Renal pelvis (tissue), 4 donors: ENCODE measurements around the gene PPP1R36. TPM values are rescaled to one million over a fixed set of nuclear protein-coding genes. Genes with fewer than 3 reads are reported as not detected.
"Not testable (repeated sequence)": the region's sequence is repeated elsewhere in the genome, so short reads cannot be mapped to it uniquely, and the experiment has no call there.

Source experiments
- DNase-seq: peaks from one replicate; pipeline ENCODE4 v3.0.0-alpha.2; 2013
- polyA plus RNA-seq, 3 donors: library from polyadenylated mRNA; unstranded; fragments of 120-200 nt; gene quantifications; one replicate each; pipeline ENCODE4 v1.2.1, GENCODE V29; 2013; ENCODE audit not compliant: insufficient read length in 3 of 3

Gene PPP1R36
- polyA plus RNA-seq, 3 donors: 0.78 to 1.6 (median 1.1) TPM

DNA sequence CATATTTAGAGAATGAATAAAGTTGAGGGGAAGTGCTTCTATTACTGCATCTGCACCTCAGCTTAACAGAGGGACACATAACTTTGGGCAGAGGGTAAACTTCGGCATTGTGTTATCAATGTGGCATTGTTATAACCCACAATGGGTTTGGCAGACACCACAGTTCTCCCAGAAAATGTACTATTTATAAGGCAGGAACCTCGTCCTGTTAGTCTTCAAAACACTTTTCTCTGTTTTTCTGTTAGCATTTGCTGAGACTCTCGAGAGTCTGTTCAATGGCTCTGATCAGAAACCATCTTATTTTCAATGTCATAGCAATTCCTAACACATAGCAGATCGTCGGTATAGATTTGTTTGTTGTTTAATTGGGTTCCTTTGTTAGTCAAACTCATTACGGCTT, 13.9 kb downstream of the PPP1R36 start:
- DNase-seq: no peak

DNA sequence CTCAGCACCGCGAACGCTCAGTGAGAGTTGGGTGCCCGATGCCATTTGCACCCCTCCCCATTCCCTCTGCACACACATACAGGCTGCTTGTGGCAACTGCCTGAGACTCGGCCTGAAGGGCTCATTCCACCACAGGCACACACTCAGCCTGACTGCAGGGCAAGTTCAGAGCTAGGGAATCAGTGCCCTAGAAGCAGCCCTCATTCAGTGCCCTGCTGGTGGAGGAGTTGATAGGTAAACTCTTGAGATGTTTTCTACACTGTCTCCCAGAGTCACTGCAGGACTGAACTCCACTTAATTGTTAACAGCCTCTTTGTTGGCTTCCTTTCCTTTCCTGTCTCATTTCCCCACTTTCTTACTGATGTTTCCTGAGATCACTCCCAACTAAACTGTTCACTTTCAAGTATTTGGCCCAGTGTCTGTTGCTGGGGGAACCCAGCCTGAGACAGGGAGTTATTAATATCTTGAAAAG, 16.9 kb downstream of the PPP1R36 start:
- no peak for DNase-seq

DNA sequence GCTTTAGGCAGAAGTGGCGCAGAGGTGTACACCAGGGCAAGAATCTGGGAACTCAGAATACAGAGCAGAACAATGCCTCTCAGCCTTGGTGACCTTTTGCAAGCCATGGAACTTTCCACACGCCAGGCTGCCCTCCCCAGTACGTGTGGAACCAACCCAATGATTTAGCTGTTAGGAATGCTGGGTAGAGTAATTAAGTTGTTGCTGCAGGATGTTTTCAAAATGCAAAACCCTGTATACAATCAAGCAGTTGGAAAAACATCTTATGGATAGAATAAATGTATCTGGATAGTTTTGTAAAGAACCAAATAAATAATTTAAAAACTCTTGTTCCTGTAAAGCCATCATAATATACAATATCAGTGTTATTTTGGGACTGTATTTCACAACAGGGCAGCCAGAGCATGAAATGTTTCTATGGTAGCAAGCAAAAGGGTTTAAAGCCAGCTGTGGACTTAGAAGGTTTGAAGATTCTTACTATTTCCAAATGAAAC, 19.4 kb downstream of the PPP1R36 start:
- DNase-seq: no peak

DNA sequence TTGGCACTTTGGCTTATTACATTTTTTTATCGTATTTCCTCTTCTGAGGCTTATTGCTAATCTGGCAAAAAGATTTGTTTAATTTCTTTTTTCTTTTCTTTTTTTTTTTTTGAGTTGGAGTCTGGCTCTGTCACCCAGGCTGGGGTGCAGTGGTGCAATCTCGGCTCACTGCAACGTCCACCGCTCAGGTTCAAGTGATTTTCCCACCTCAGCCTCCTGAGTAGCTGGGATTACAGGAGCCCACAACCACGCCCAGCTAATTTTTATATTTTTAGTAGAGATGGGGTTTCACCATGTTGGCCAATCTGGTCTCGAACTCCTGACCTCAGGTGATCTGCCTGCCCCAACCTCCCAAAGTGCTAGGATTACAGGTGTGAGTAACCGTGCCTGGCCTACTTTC, 19.9 kb downstream of the PPP1R36 start:
- DNase-seq: not testable (repeated sequence)

DNA sequence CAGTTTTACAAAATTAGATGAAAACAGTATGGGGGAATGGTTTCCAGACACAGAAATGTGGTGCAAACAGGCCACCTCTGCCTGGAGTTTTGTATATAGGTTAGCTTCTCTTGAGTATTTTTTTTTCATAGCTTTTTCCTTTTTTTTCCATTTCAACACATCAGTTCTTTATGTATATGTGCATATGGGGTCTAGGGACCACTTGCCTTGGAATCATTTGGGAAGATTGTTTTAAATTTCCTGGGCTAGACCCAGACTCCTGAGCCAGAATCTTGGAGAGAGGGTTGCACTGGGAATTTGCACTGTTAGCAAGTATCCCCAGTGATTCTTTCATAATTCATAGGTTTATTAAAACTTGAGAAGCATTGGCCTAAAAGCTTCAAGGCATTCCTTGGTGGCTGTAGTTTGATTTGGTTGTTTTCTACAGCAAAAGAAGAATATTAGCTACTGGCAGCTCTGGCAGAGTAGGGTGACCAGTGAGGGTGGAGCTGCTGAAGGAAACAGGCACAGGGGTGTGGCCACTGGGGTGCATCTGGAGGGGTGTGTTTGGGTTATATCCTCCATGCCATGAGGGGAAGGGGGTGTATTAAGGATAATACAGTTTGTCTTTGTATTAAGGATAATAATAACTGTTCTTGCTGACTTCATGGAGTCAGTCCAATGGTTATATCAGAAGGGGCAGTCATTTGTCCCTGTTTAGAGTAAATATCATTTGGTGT, 22.8 kb downstream of the PPP1R36 start:
- no peak for DNase-seq

DNA sequence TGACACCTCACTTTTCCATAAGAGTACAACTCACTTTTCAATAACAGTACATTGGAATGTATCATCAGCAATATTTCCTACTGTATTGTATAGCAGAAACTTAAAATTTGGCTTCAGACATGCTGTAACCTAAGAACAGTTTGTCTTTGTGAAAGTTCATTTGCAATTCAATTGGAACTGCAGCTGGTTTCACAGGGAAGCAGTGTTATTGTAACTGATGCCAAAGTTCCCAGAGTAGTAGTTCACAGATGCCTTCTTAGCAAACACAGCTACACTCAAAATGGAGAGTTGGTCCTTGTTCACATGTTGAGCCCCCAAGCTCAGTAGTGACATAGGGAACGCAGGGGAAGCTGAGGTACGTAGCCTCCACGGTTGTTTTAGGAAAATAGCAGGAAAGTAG, 23.3 kb downstream of the PPP1R36 start:
- DNase-seq: no peak

DNA sequence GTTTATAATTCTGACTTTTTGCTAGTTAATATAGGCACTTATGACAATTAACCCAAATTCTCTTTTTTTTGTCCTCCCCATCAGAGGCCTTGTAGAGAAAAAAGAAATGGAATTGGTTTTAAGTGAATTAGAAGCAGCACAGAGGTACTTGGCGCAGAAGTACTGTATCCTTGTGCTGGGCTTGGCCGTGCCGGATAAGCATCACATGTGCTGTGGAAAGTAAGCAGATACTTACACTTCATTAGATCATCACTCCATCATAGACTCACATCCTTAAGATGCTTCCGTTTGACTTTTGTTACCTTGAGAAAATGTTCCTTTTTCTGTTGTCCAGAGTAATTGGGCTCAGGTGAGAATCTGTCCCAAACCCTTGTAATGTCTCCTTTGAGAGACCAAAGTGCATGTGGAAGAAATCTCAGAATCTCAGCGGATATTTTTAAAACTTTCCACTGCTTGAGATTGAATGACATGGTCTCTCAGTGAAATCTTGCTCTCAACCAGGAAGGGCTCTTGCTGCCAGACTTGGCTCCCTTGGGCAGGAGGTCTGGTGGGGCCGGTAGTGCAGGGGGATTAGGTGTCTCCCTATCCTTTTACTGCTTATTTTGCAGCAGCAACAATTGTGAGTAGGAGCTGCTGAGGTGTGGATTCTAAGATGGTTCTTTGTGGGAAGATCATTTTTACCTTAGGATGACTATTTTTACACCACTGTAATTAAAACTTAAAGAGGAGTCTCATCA, 24.8 kb downstream of the PPP1R36 start:
- no peak for DNase-seq

DNA sequence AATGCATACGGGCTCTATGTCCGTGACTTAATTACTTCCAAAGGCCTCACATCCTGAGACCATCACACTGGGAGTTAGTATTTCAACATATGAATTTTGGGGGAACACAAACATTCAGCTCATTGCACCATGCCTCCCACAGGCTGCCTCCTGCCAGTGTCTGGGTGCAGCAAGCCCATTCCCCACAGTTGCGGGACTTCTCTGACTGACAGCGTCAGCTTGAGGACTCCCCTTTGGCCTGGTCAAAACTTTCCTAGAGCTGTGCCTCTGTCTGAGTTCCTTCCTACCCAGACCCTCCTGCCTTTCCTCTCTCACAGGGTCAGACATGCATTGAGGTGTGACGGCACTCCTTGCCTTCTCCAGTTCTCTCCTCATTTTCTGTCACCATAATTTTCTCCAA, 27.4 kb downstream of the PPP1R36 start:
- DNase-seq: no peak

DNA sequence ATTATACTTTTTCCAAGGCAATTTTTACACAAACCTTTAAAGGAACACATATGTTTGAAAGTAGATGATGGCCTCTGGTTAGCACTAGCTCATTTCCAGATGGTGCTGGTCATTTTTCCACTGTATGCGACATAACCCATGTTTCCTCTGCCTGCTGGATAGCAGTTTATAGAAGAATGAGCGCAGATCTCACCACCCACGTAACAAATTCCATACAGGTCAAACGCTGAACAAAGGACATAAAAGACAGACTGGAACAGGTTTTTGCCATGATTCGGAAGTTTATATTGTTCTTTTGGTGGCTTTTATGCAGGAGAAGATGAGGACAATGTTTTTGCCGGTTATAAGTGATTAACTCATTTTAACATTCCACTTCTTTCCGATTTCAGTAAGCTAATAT, 30.7 kb downstream of the PPP1R36 start:
- DNase-seq: peak; percentile 34

DNA sequence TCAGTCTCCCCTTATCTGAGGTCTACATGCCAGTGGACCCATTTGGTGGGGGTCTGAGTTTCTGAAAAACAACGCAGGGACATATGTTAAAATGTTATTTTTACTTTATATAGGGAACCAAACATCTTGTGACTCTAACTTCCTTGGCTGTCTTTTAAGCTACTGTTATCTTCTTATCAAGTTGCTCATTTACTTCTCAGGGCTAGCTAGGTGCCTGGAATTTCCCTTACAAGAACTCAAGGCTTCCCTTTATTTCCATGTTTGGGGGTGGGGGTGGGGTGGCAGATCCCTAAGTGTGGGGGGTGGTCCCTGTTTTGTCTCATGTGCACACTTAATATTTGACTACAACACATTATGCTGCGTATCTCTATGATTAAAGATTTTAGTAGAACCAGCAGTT, 31.6 kb downstream of the PPP1R36 start:
- DNase-seq: no peak

DNA sequence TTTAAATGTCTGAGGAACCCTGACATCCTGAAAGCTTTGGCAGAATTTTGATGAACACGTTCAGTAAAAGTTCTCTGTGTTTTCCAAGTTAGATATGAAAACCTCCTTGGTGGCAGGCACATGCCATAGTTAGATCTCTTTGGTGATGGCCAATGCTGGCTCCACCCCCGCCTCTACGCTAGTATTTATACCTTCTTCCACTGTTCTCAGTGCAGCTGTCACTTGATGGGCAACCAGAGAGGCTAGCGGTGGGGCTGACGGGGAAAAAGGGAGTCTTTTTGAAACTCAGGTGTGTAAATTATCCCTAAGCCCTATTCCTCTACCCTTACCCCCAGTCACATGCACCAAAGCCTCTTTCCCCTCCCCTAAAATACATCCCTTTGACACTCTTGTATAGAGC, 32.1 kb downstream of the PPP1R36 start:
- no peak for DNase-seq

DNA sequence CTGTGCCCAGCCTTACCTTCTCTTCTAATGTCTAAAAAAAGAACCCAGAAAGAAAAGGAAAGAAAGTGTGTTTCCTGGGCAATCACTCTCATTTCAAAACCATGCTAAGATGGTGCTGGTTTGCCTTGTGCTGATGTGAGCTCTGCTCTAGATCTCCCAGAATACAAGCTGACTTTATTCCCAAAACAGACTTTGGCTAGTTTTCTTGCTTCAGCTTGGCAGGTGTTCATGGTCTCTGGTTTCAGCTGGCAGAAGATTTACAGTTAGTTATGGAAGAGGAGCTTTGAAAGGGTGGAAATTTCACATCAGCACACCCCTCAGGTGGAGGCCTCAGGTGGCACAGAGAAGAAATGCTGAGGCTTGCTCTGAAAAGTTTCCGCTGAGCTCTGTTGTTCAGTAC, 34.4 kb downstream of the PPP1R36 start:
- no peak for DNase-seq

DNA sequence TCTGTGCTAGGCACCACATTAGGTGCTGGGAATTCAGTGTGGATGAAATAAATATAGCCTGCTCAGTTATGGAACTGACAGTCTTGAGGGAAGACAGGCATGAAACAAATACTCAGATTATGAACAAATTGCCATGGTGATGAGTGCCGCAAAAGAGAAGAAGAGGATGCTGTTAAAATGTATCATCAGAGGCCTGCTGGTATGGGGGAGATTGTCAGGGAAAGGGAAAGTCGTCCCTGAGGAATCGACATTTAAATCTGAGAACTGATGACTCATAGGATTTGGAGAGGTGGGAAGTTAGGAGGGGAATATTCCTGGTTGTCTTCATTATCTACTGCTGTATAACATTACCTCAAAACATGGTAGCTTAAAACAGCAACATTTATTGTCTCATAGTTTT, 42.0 kb downstream of the PPP1R36 start:
- no peak for DNase-seq

DNA sequence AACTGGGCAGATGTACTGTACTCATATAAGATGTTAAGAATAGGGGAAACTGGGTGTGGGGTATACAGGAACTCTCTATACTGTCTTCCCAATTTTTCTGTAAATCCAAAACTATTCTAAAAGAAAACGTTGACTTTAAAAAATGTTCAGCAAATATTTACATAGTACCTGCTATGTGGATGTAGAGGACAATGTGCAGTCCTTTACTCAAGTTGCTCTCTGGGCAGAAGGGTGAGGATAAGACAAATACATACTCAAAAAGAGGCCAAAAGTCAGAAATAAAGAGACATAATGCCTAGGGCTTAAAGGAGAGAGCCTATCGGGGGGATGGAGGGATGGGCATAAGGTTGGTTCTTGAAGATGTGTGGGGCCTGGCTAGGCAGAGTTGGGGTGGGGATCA, 44.7 kb downstream of the PPP1R36 start:
- DNase-seq: no peak

DNA sequence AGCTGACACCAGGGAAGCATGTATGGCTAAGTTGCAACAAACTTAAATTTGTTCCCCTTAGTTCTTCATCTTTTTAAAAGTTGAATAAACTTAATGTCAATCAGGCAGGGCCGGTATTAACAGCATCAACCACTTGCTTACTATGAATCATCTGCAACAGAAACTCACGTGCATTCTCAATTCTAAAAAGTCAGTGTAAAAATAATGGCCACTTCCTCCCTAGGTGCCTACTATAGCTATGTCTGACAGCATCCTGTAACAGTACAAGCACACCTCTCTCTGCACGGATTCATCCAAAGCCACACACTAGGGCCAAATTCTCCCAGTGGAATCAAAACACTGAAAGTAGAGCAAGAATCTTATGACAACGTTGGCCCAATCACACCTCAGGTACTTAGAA, 48.6 kb downstream of the PPP1R36 start:
- no peak for DNase-seq

DNA sequence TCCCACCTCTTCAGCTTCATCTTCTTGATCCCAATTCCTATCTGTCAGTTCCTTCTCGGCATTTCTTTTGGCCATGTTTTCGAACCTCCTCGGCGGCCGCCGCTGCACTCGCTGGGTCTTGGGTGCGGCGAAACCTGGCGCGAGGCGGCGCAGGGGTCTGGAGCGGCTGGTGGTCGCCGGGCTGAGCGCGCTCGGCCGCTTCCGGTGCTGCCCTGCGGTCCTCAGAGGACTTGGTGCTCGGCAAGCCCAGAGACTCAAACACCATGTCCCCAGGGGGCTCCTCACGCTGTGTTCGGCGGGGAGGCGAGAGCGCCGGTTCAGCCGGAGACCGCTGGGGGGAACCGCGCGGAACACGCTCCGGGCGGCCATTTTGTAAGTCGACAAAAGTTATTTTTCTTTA, 51.8 kb downstream of the PPP1R36 start:
- no peak for DNase-seq

DNA sequence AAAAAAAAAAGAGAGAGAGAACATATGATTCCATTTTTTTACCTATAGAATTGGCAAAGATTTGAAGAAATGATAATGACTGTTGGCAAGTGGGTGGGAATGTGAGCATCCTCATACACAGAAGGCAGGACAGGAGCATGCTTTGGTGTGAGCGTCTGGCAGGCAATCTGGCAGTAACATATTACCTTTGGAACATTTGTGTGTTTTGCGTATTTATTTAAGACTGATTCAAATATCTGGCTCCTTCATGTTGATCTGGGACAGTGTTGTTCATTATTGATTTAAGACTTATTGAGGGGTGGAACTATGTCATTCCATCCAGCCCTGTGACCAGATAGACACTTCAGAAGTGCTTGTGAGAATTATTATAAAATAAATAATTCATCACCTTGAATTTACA, 53.1 kb downstream of the PPP1R36 start:
- DNase-seq: no peak

DNA sequence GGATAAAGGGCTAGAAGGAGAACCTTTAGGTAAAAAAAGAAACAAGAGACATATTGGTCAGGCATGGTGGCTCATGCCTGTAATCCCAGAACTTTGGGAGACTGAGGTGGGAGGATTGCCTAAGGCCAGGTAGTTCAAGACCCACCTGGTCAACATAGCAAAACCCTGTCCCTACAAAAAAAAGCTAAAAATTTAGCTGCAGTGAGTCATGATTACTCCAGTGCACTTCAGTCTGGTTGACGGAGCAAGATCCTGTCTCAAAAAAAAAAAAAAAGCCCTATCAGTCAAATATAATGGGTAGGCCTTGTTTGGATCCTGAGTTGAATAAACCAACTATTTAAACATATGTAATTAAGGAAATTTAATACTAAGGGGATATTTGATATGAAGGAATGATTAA, 54.2 kb downstream of the PPP1R36 start:
- DNase-seq: no peak

DNA sequence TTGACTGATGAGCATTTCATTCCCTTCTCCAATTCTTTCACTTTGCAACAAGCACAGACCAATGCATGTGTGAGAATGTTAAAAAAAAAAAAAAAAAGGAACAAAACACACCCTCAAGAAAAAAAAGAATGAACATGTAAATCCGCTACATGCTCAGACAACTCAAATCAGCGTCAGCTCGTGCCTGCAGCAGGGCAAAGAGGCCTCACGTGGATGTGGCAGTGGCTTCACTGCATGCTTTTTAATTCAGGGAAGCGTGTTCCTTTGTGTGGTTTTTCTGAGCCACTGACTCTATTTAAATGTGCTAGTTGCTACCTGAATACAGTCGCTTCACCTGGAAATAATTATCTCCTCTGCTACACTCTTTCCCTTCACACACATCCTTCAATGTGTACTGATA, 55.1 kb downstream of the PPP1R36 start:
- DNase-seq: no peak

DNA sequence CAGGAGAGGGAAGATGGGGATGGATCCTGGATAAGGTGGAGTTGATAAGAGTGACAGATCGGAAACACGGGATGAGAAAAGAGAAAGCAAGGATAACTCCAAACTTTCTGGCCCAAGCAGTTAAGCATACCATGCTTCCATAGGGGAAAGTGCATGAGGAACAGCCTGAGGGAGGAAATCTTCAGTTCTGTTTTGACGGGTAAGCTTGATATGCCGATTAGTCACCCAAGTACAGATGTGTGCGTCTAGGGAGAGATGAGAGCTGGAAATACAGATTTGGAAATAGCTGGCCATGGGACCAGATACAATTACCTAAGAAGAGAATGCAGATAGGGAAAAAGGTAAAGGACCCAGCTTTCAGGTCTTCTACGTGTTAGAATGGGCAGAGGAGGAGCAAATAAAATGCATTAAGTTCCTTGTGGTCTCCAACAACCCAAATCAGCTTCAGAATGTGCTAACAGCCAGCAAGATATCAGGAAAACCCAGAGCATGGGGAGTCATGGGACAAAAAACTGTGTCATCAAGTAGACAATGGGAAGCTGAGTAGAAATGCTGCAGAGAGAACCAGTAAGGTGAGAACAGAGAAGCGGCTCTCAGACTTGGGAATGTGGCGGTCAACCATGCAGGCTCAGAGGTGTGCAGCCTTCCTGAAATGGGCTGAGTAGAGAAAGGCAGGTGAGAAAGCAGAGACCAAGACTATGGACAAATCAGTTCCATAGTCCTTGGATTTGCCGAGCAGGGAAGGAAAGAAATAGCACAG, 56.3 kb downstream of the PPP1R36 start:
- no peak for DNase-seq

DNA sequence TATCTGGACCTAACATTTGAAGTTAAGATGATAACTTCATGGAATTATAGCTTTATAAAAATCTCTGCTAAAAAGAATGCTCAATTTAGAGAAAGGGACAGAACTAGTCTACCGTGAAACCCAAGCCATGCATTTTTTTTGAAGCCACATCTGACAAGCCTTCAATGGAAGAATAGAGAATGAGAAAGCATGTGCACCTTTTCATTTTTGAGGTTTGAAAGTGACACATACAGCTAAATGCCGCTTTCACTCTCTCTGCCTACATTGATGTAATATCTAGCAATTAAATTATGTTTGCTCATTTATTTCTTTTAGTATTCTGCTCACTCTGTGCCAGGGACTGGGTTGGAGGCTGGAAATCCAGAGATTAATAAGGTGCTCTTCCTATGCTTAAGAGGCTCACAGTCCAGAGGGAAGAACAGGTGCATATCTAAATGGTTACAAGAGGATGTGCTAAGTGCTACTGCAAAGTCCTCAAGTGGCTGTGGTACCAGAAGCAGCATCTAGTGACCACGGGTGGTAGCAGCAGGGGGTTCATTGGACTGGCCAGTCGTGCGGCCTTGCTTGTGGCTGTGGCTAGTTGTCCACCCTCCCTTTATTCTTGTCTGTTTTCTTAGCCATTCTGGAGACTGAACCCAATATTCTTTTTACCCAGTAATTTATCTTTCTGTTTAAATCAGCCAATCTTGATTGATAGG, 60.4 kb downstream of the PPP1R36 start:
- DNase-seq: no peak
